Glomerular visceral epithelial cell (primary cell): ENCODE results near the gene PABPC5.
A peak's percentile ranks its signal among the peaks of the same experiment; 100 is the strongest.

Source experiments
- DNase-seq: peaks from one replicate; pipeline ENCODE4 v3.0.0-alpha.2; 2016; ENCODE audit errors: extremely low spot score

PABPC5 gene

GRCh38 chrX:91434351-91435168, at the start of gene PABPC5:
Gene PABPC5, plus strand, starts transcription at chrX:91434839. Its CDS starts 739 bp downstream, at chrX:91435578.
- DNase-seq, result peak; percentile 80

- no peak for DNase-seq
These were observed 45.6 kb upstream of the PABPC5 start for GRCh38 chrX:91389026-91389425.

- no peak for DNase-seq
These were observed 19.9 kb upstream of the PABPC5 start for GRCh38 chrX:91414713-91415112.

- DNase-seq, result no peak
These were observed 756 bp downstream of the PABPC5 start for GRCh38 chrX:91435395-91435794.
